Peyer's patch (tissue), 4 donors: Measurements from ENCODE around the gene TTLL5. TPM values are rescaled to one million over a fixed set of nuclear protein-coding genes. Genes with fewer than 3 reads are reported as not detected.

Experiments used
- DNase-seq, 3 donors: peaks; one replicate each; pipeline ENCODE4 v3.0.0-alpha.2; 2017 to 2019
- H3K27ac ChIP-seq, 4 donors: fragments of 200-600 bp; sonication (generic); one replicate each; pipeline ENCODE4 v1.5.1; 2016 to 2019
- H3K27me3 ChIP-seq, 2 donors: fragments of 200-600 bp; sonication (generic); one replicate each; pipeline ENCODE4 v1.5.1; 2019
- H3K36me3 ChIP-seq, 3 donors: fragments of 200-600 bp; sonication (generic); one replicate each; pipeline ENCODE4 v1.5.1; 2016 to 2019
- H3K4me1 ChIP-seq, 4 donors: fragments of 200-600 bp; sonication (generic); one replicate each; pipeline ENCODE4 v1.5.1; 2016 to 2019
- H3K4me3 ChIP-seq, 4 donors: fragments of 200-600 bp; sonication (generic); 1 replicate in 3 of 4; 2 replicates in 1 of 4; pipeline ENCODE4 v1.5.1; 2016 to 2019; ENCODE audit warnings: mild to moderate bottlenecking in 1 of 4
- H3K9me3 ChIP-seq, 4 donors: fragments of 200-600 bp; sonication (generic); one replicate each; pipeline ENCODE4 v1.5.1; 2016 to 2019; ENCODE audit warnings: mild to moderate bottlenecking in 1 of 4
- POLR2A ChIP-seq, 2 donors: fragments of 450-650 bp; IDR thresholded peaks; one replicate each; pipeline ENCODE4 v1.5.1; 2017; ENCODE audit warnings: antibody characterized with exemption in 2 of 2, mild to moderate bottlenecking in 2 of 2, moderate library complexity in 2 of 2
- total RNA-seq, 4 donors: library from RNA; depleted of rRNA; stranded (reverse); fragments of >200 nt; gene quantifications; one replicate each; pipeline ENCODE4 v1.1.0, GENCODE V29; 2016
- TF ChIP-seq, protein P1 (sequence below), 6 experiments: fragments of 450-650 bp in 4 of 6; fragments of 200-600 bp in 2 of 6; sonication (generic) in 1 of 6; IDR thresholded peaks; one replicate each; pipeline ENCODE4 v1.5.1; 2017 to 2019; ENCODE audit warnings: antibody characterized with exemption in 6 of 6, mild to moderate bottlenecking in 3 of 6, moderate library complexity in 1 of 6

The TTLL5 gene
- total RNA-seq, 4 donors from 2014 or later = 33.6 to 82.5 (median 46.4) TPM

DNA sequence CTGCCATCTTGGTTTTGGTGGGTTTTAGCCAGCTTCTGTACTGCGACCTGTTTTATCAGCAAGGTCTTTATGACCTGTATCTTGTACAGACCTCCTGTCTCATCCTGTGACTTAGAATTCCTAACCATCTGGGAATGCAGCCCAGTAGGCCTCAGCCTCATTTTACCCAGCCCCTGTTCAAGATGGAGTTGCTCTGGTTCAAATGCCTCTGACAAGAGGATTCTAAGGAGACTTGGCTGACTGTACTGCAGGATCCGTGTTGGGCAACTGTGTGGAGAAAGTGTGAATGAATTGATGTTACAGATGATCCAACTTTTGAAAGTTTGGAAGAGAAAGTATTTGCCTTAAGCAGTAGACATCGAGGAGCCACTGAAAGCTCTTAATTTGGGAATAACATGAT is 91.0 kb downstream of the TTLL5 start:
- Histone ChIP-seq H3K4me1 (no peaks in the 10 kb centered on the region), H3K9me3 (no peaks in the 10 kb centered on the region), H3K4me3 (no peak overlapping the region), H3K27me3 (no peaks in the 10 kb centered on the region), H3K36me3 (peaks cover 0 to 21% (median 0%) of the 10 kb centered on the region in 3 donors), H3K27ac (no peak overlapping the region)
- TF ChIP-seq, protein P1, sequence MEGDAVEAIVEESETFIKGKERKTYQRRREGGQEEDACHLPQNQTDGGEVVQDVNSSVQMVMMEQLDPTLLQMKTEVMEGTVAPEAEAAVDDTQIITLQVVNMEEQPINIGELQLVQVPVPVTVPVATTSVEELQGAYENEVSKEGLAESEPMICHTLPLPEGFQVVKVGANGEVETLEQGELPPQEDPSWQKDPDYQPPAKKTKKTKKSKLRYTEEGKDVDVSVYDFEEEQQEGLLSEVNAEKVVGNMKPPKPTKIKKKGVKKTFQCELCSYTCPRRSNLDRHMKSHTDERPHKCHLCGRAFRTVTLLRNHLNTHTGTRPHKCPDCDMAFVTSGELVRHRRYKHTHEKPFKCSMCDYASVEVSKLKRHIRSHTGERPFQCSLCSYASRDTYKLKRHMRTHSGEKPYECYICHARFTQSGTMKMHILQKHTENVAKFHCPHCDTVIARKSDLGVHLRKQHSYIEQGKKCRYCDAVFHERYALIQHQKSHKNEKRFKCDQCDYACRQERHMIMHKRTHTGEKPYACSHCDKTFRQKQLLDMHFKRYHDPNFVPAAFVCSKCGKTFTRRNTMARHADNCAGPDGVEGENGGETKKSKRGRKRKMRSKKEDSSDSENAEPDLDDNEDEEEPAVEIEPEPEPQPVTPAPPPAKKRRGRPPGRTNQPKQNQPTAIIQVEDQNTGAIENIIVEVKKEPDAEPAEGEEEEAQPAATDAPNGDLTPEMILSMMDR (IDR thresholded peaks at IDR 0.05) = no peak
- no peak for TF ChIP-seq POLR2A (IDR thresholded peaks at IDR 0.05)
- no peak for DNase-seq

DNA sequence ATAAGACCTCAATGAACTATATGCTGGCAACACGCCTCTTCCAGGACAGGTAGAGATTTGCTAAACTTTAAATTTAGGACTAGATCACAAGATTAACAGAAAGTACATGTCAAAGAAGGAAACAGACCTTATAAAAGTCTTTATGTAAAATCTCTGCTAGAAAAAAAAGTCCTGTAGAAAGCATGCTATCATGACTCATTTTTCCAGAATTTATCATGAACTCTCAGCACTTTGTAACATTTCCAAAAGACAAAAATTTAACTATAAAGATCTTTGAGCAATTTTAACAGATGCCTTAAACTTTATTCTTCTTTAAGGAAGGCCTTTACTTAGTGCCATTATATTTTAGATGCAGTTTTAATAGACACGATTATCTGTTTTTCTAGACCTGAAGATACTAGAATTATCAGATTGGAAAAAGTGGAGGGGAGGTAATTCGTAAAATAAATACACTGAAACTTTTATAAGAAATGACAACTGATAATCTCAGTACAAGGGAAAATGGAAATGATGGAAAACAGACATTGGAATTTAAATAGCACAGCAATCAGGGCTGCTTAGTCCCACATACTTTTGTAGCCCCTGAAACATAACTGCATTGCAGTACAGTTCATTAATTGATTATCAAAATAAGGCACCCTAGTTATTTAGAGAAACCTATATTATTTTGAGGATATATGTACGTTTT is 92.0 kb downstream of the TTLL5 start:
- Histone ChIP-seq H3K27me3 (no peaks in the 10 kb centered on the region), H3K4me1 (no peaks in the 10 kb centered on the region), H3K27ac (no peak overlapping the region), H3K9me3 (no peaks in the 10 kb centered on the region), H3K4me3 (no peak overlapping the region), H3K36me3 (peaks cover 0 to 21% (median 0%) of the 10 kb centered on the region in 3 donors)
- TF ChIP-seq, protein P1 (IDR thresholded peaks at IDR 0.05) = no peak
- no peak for TF ChIP-seq POLR2A (IDR thresholded peaks at IDR 0.05)
- DNase-seq = no peak

DNA sequence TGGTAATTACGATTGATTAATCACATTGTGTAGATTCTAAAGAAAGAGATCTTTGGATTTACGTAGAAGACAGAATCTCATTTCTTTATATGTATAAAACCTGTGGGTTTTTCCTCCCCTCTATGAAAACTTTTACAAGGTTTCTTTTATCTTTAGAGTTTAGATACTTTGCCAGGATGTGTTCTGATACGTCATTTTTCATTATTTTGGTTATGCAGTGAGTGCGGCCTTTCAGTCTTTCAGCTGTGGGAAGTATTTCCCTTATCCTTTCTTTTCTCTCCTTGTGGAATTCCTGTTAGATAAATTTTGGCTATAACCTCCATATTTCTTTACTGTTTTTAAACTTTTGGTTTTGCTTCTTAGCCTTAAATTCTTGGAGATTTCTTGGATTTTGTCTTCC is 92.7 kb downstream of the TTLL5 start:
- Histone ChIP-seq H3K36me3 (peaks cover 0 to 21% (median 0%) of the 10 kb centered on the region in 3 donors), H3K4me3 (no peak overlapping the region), H3K9me3 (no peaks in the 10 kb centered on the region), H3K4me1 (no peaks in the 10 kb centered on the region), H3K27me3 (no peaks in the 10 kb centered on the region), H3K27ac (no peak overlapping the region)
- TF ChIP-seq POLR2A (IDR thresholded peaks at IDR 0.05) = no peak
- TF ChIP-seq, protein P1 (IDR thresholded peaks at IDR 0.05) = no peak
- DNase-seq = no peak

DNA sequence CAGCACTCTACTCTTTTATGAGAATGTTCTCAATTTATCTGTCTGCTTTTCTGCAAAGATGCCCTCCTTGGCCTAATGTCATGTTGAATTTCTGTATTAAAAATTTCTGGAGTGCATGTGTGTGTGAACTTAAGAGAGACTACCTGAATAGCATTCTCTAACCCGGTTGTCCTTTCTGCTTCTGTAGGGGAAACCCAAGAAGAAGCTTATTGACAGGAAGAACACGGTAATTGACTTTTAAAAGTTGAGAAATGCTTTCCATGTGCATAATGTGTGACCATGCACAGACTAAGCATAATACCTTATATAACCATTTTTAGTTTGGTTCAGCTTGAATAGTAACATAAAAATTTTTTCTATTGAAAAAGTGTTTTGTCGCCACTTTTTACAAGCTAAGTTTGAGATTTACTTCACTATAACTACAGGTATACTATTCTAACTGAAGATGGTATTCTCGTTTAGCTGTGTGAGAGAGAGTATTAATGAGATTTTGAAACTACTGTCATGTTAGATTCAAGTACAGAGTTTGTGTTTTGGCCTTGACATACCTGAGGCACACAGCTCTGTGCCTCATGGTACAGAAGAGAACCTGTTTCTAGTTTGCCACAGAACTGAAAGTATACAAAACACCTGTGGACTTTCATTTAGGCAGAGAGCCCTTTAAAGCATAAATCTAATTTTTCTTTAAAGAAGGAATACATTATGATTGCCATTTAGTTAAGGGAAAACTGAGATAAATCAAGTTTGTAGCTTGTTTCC is 96.8 kb downstream of the TTLL5 start:
- H3K4me1 ChIP-seq = no peaks in the 10 kb centered on the region

DNA sequence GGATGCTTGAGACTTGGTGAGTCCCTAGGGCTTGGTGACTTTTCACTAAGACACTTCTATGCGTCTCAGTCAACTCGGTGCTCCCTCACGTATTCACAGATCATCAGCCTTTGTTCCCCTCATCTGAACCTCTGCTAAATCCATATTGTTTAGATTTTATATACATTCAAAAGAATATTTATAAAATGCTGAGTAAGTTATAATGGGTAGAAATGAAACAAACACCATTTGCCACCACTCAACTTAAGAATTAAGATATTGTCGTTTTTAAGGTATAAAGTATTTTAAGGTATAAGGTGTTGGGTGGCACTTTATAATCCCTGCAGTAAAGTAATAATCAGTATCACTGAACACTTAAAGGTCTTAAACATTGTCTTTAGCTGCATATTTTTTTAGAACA is 103.0 kb downstream of the TTLL5 start:
- Histone ChIP-seq H3K27me3 (no peaks in the 10 kb centered on the region), H3K4me3 (no peak overlapping the region), H3K27ac (no peak overlapping the region), H3K36me3 (no peaks in the 10 kb centered on the region), H3K9me3 (no peaks in the 10 kb centered on the region), H3K4me1 (no peaks in the 10 kb centered on the region)
- no peak for DNase-seq
- TF ChIP-seq, protein P1 (IDR thresholded peaks at IDR 0.05) = no peak
- no peak for TF ChIP-seq POLR2A (IDR thresholded peaks at IDR 0.05)

More for the DNA sequence above, 96.8 kb downstream of the TTLL5 start:
- H3K27ac ChIP-seq = no peak overlapping the region
- peaks cover 0 to 14% (median 0%) of the 10 kb centered on the region in 3 donors for H3K36me3 ChIP-seq
- no peak overlapping the region for H3K4me3 ChIP-seq
- no peaks in the 10 kb centered on the region for H3K27me3 ChIP-seq
- no peak for DNase-seq
- H3K9me3 ChIP-seq = no peaks in the 10 kb centered on the region
- no peak for TF ChIP-seq POLR2A (IDR thresholded peaks at IDR 0.05)
- TF ChIP-seq, protein P1 (IDR thresholded peaks at IDR 0.05) = no peak
